K562 (cell line): ENCODE measurements around the gene PPP3CA. TPM values are rescaled to one million over a fixed set of nuclear protein-coding genes. Genes with fewer than 3 reads are reported as not detected.

Experiments
- ATAC-seq: fragments of 200-7000 bp; cut with Tn5 transposase; 3 replicates; pipeline ENCODE4 v1.9.1; 2020; ENCODE audit warnings: moderate library complexity
- BruUV-seq: library from RNA; stranded (reverse); fragments of 400-500 nt; replicated peaks from 2 replicates; lab custom pipeline; 2021; lab: Mats Ljungman, UMichigan
- CTCF ChIA-PET: fragments of 300-600 bp; formaldehyde crosslinking; extraction: SDS; loops from one replicate; lab custom pipeline; 2021; ENCODE audit warnings: low intra/inter-chr PET ratio; lab: Yijun Ruan, JAX
- POLR2A ChIA-PET: fragments of 300-600, 350-650 bp; sonication (Branson Sonifier 250); formaldehyde crosslinking; extraction: SDS; loops from one replicate; lab custom pipeline; 2021; ENCODE audit warnings: antibody characterized with exemption, inconsistent platforms; lab: Yijun Ruan, JAX
- DNase-seq, 4 experiments: peaks; one replicate each; pipeline versions ENCODE4 v3.0.0 to v3.0.0-alpha.2; 2011 to 2018; ENCODE audit warnings: low spot score in 3 of 4, mixed read lengths in 3 of 4; ENCODE audit errors: extremely low read depth in 1 of 4
- FAIRE-seq: peaks from 2 replicates; lab custom pipeline; 2011; peaks lifted over from hg19 to GRCh38; lab: Jason Lieb, UNC
- H2AFZ ChIP-seq: 2 replicates; pipeline ENCODE4 v1.6.0; 2011; ENCODE audit warnings: low read depth, low read length, control low read depth, inconsistent platforms
- H3K27ac ChIP-seq: fragments of 200-600 bp; 3 replicates; pipeline ENCODE4 v1.8.0; 2011; ENCODE audit warnings: low read depth, mild to moderate bottlenecking, control low read depth, inconsistent platforms, low read length, moderate library complexity, mixed read lengths; ENCODE audit errors: extremely low read depth
- H3K27me3 ChIP-seq, 2 experiments: fragments of 300-600 bp in 1 of 2; 2 replicates in 1 of 2; 3 replicates in 1 of 2; pipeline versions ENCODE4 v1.6.0 to v1.8.0; 2011; ENCODE audit warnings: inconsistent platforms in 2 of 2, low read length in 2 of 2, mild to moderate bottlenecking in 1 of 2, mixed read lengths in 1 of 2, moderate library complexity in 1 of 2; ENCODE audit not compliant: control insufficient read depth in 2 of 2, insufficient read depth in 2 of 2
- H3K36me3 ChIP-seq: fragments of 300-600 bp; 3 replicates; pipeline ENCODE4 v1.8.0; 2011; ENCODE audit warnings: mild to moderate bottlenecking, low read length, inconsistent platforms; ENCODE audit not compliant: control insufficient read depth, insufficient read depth
- H3K4me1 ChIP-seq, 2 experiments: fragments of 200-600 bp in 1 of 2; replicated peaks in 1 of 2; 2 replicates in 1 of 2; 3 replicates in 1 of 2; pipeline versions ENCODE4 v1.5.1 to v1.8.0; 2011; ENCODE audit warnings: inconsistent platforms in 2 of 2, low read length in 2 of 2, mild to moderate bottlenecking in 1 of 2, mixed read lengths in 1 of 2, moderate library complexity in 1 of 2; ENCODE audit not compliant: control insufficient read depth in 2 of 2, insufficient read depth in 2 of 2
- H3K4me2 ChIP-seq: 2 replicates; pipeline ENCODE4 v1.6.1; 2011; ENCODE audit warnings: low read length, control low read depth, inconsistent platforms, mixed read lengths; ENCODE audit not compliant: insufficient read depth
- H3K4me3 ChIP-seq: fragments of 200-600 bp; sonication (generic), shearing (Covaris generic); 2 replicates; pipeline ENCODE4 v1.5.1; 2016; ENCODE audit warnings: control low read depth, inconsistent platforms
- H3K79me2 ChIP-seq: fragments of 200-600 bp; 3 replicates; pipeline ENCODE4 v1.8.0; 2011; ENCODE audit warnings: low read length, inconsistent platforms; ENCODE audit not compliant: control insufficient read depth, insufficient read depth
- H3K9ac ChIP-seq, 2 experiments: 2 replicates each; pipeline versions ENCODE4 v1.6.0 to v1.6.1; 2011; ENCODE audit warnings: low read depth in 2 of 2, low read length in 2 of 2, control low read depth in 1 of 2, inconsistent platforms in 1 of 2, mild to moderate bottlenecking in 1 of 2, mixed read lengths in 1 of 2; ENCODE audit not compliant: insufficient read depth in 1 of 2
- H3K9me1 ChIP-seq: one replicate; pipeline ENCODE4 v1.6.0; 2011; ENCODE audit warnings: inconsistent platforms, mild to moderate bottlenecking, low read length, moderate library complexity; ENCODE audit not compliant: control insufficient read depth, insufficient read depth
- H3K9me3 ChIP-seq: replicated peaks from 2 replicates; pipeline ENCODE4 v1.5.1; 2011; ENCODE audit warnings: low read depth, low read length, inconsistent platforms; ENCODE audit not compliant: control insufficient read depth, insufficient read depth
- H4K20me1 ChIP-seq: replicated peaks from 2 replicates; pipeline ENCODE4 v1.6.1; 2011; ENCODE audit warnings: low read length, inconsistent platforms, mixed read lengths; ENCODE audit not compliant: control insufficient read depth, insufficient read depth
- ASH1L ChIP-seq: fragments of 450-650 bp; IDR thresholded peaks from 2 replicates; pipeline ENCODE4 v1.6.1; 2018; ENCODE audit warnings: borderline replicate concordance, mild to moderate bottlenecking, low read depth; ENCODE audit not compliant: partially characterized antibody
- FOXK2 ChIP-seq, 2 experiments: fragments of 450-650 bp; IDR thresholded peaks in 1 of 2; conservative IDR thresholded peaks in 1 of 2; 2 replicates each; pipeline ENCODE4 v1.6.1; 2016; ENCODE audit warnings: low read depth in 2 of 2, mild to moderate bottlenecking in 1 of 2
- RAD51 ChIP-seq: fragments of 450-650 bp; IDR thresholded peaks from 2 replicates; pipeline ENCODE4 v1.7.1; 2016; ENCODE audit warnings: low read depth, mild to moderate bottlenecking, borderline replicate concordance
- RB1 ChIP-seq: fragments of 450-650 bp; IDR thresholded peaks from 2 replicates; pipeline ENCODE4 v1.6.1; 2017; ENCODE audit warnings: low read depth, mild to moderate bottlenecking
- RBBP5 ChIP-seq: fragments of 200-600 bp; sonication (generic); IDR thresholded peaks from 2 replicates; pipeline ENCODE4 v1.6.1; 2012; ENCODE audit warnings: borderline replicate concordance, mild to moderate bottlenecking, low read length, control low read depth, inconsistent platforms; ENCODE audit not compliant: insufficient read depth, poor library complexity, severe bottlenecking
- TARDBP ChIP-seq: fragments of 450-650 bp; IDR thresholded peaks from 2 replicates; pipeline ENCODE4 v1.6.1; 2016
- WGBS: fragments of 100-300 bp; shearing (Covaris generic); methylation state at CpG from one replicate; pipeline ENCODE4 v1.1.6; 2016; ENCODE audit warnings: low coverage, mixed read lengths; ENCODE audit not compliant: insufficient coverage; ENCODE audit errors: missing lambda C conversion rate; 5-methylcytosine and 5-hydroxymethylcytosine counted together
- in situ Hi-C: fragments of 300-500 bp; cut with MboI; formaldehyde crosslinking; loops from 4 replicates; pipeline ENCODE4 v1.15.0; 2018; ENCODE audit warnings: inconsistent platforms, mixed read lengths
- intact Hi-C: fragments of 100-400 bp; cut with micrococcal nuclease; formaldehyde crosslinking; loops from 2 replicates; pipeline ENCODE4 v1.14.2; 2022
- polyA plus RNA-seq, 8 experiments: library from polyadenylated mRNA; depleted of rRNA in 4 of 8; stranded (reverse) in 5 of 8; unstranded in 3 of 8; fragments of >200 nt; fragmentation: Nextera tagmentation in 2 of 8; fragmentation: Illumina TruSeq in 1 of 8; extraction: Ambion mirVana in 2 of 8; extraction: Trizol in 1 of 8; gene quantifications; 2 replicates each; pipeline versions ENCODE4 v1.2.1 to v1.2.3, GENCODE V29; 2011 to 2014; ENCODE audit warnings: inconsistent platforms in 1 of 8, missing spikeins in 1 of 8
- total RNA-seq, 7 experiments: library from RNA; depleted of rRNA in 6 of 7; stranded (reverse); fragments of >200 nt in 6 of 7; fragmentation: Illumina TruSeq in 2 of 7; extraction: Trizol in 2 of 7; gene quantifications; 2 replicates each; pipeline versions ENCODE4 v1.2.1 to v1.2.3, GENCODE V29; 2011 to 2021; ENCODE audit warnings: low replicate concordance in 1 of 7
- TF ChIP-seq, protein P1 (sequence below): fragments of 250-450 bp; sonication (Bioruptor Pico); IDR thresholded peaks from 2 replicates; pipeline ENCODE4 v1.8.0; 2022; ENCODE audit warnings: moderate library complexity, mild to moderate bottlenecking, inconsistent platforms

The PPP3CA gene
- total and polyA plus RNA-seq, 9 of the 15 experiments (the other 6 are each of a cell fraction or from before 2014, with no cell fraction given) = 0.94 to 3.2 (median 1.6) TPM

DNA sequence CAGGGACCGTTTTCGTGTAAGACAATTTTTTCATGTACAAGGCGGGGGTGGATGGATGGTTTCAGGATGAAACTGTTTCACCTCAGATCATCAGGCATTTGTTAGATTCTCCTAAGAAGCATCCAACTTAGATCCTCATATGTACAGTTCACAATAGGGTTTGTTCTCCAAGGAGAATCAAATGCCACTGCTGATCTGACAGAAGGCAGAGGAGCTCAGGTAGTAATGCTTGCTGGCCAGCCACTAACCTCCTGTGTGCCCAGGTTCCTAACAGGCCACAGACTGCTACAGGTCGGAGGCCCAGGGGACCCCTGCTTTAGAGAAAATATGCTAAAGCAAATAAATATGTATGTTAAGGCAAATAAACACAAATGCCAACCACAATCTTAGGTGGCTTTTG is 61.3 kb downstream of the PPP3CA start:
- 6% methylated on average over 4 of the region's 4 CpGs for WGBS
- Histone ChIP-seq H3K36me3 (no peaks in the 10 kb centered on the region), H4K20me1 (no peaks in the 10 kb centered on the region), H3K79me2 (no peaks in the 10 kb centered on the region), H3K4me1 (no peaks in the 10 kb centered on the region), H3K27ac (no peak overlapping the region), H3K9me1 (no peaks in the 10 kb centered on the region), H3K4me2 (no peak overlapping the region), H3K4me3 (no peak overlapping the region), H3K9me3 (no peaks in the 10 kb centered on the region), H3K27me3 (no peaks in the 10 kb centered on the region), H3K9ac (no peak overlapping the region), H2AFZ (no peak overlapping the region)
- intact Hi-C loops (no loop called here), in situ Hi-C loops (no loop called here)
- no peak for FAIRE-seq
- no peak for ATAC-seq
- no peak for DNase-seq
- CTCF ChIA-PET = no interaction called here
- POLR2A ChIA-PET = no interaction called here
- BruUV-seq = no TSS peak
- TF ChIP-seq RAD51 = no peak
- TF ChIP-seq ASH1L = no peak

- H3K27me3 ChIP-seq = no peaks in the 10 kb centered on the region
- no peaks in the 10 kb centered on the region for H3K9me1 ChIP-seq
- in situ Hi-C loops (no loop called here), intact Hi-C loops (no loop called here)
- POLR2A ChIA-PET = no interaction called here
- no peak for FAIRE-seq
- H3K79me2 ChIP-seq = no peaks in the 10 kb centered on the region
- DNase-seq = no peak
- H3K4me3 ChIP-seq = no peak overlapping the region
- no peak for ATAC-seq
- no peak overlapping the region for H3K9ac ChIP-seq
- H3K9me3 ChIP-seq = no peaks in the 10 kb centered on the region
- no peaks in the 10 kb centered on the region for H3K36me3 ChIP-seq
- BruUV-seq = no TSS peak
- TF ChIP-seq, protein P1, sequence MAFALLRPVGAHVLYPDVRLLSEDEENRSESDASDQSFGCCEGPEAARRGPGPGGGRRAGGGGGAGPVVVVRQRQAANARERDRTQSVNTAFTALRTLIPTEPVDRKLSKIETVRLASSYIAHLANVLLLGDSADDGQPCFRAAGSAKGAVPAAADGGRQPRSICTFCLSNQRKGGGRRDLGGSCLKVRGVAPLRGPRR (CRISPR knock-in tag) = no peak
- TF ChIP-seq RAD51 (no peak), TARDBP (no peak), RBBP5 (no peak), RB1 (no peak), FOXK2 (conservative IDR thresholded peaks at IDR 0.05 in 1 of 2, IDR thresholded peaks at IDR 0.05 in 1 of 2; ENCODE audit: low read depth in 2 of 2) (no peak)
- TF ChIP-seq, all 486 proteins: peak for 0
- no peak overlapping the region for H3K27ac ChIP-seq
- 0% methylated on average over 1 of the region's 1 CpG for WGBS
- no peak overlapping the region for H3K4me2 ChIP-seq
- H4K20me1 ChIP-seq = no peaks in the 10 kb centered on the region
- no peak overlapping the region for H2AFZ ChIP-seq
- CTCF ChIA-PET = no interaction called here
- H3K4me1 ChIP-seq = no peaks in the 10 kb centered on the region
Measured at GRCh38 chr4:101284546-101284945, 62.8 kb downstream of the PPP3CA start.
